HG03565 (cell line): ENCODE measurements around the gene PLD6.
"Not testable (repeated sequence)": the region's sequence is repeated elsewhere in the genome, so short reads cannot be mapped to it uniquely, and the experiment has no call there.

Experiments used
- ATAC-seq: cut with Tn5 transposase; IDR thresholded peaks from one replicate; pipeline ENCODE4 v1.9.1; 2021; ENCODE audit warnings: mild to moderate bottlenecking, moderate library complexity; ENCODE audit not compliant: unreplicated experiment

PLD6 gene

GRCh38 chr17:17206124-17206912 lies at the start of gene PLD6:
PLD6 (minus strand) TSS chr17:17206333; CDS start chr17:17206286, 47 bp downstream.
- ATAC-seq: peak; percentile 52

- ATAC-seq: not testable (repeated sequence)
Measured at GRCh38 chr17:17255689-17256088, 49.6 kb upstream of the PLD6 start.

- ATAC-seq: no peak
Measured at GRCh38 chr17:17254036-17254435, 47.9 kb upstream of the PLD6 start.

- ATAC-seq: no peak
Measured at GRCh38 chr17:17253406-17253805, 47.3 kb upstream of the PLD6 start.

GRCh38 chr17:17252149-17252661 lies 46.1 kb upstream of the PLD6 start:
- no peak for ATAC-seq

GRCh38 chr17:17246879-17247278 lies 40.7 kb upstream of the PLD6 start:
- no peak for ATAC-seq

GRCh38 chr17:17243163-17243562 lies 37.0 kb upstream of the PLD6 start:
- ATAC-seq: no peak

- no peak for ATAC-seq
Measured at GRCh38 chr17:17242246-17242645, 36.1 kb upstream of the PLD6 start.

- no peak for ATAC-seq
Measured at GRCh38 chr17:17241656-17242055, 35.5 kb upstream of the PLD6 start.

GRCh38 chr17:17239832-17240231 lies 33.7 kb upstream of the PLD6 start:
- ATAC-seq: no peak

GRCh38 chr17:17237026-17237799 lies 31.1 kb upstream of the PLD6 start, which contains the start of gene FLCN:
FLCN (minus strand) TSS chr17:17237168; CDS start chr17:17228137, 9,031 bp downstream.
- ATAC-seq: peak; percentile 62

GRCh38 chr17:17236295-17237025 lies 30.3 kb upstream of the PLD6 start:
- ATAC-seq: no peak

- no peak for ATAC-seq
Measured at GRCh38 chr17:17235212-17236174, 29.4 kb upstream of the PLD6 start.

- no peak for ATAC-seq
Measured at GRCh38 chr17:17232303-17232621, 26.1 kb upstream of the PLD6 start.

- no peak for ATAC-seq
Measured at GRCh38 chr17:17231621-17232302, 25.6 kb upstream of the PLD6 start.

GRCh38 chr17:17229416-17230384 lies 23.6 kb upstream of the PLD6 start:
- no peak for ATAC-seq

GRCh38 chr17:17228521-17229279 lies 22.6 kb upstream of the PLD6 start:
- ATAC-seq: no peak
